ENCODE measurements around the gene FSTL5. TPM values are rescaled to one million over a fixed set of nuclear protein-coding genes. Genes with fewer than 3 reads are reported as not detected.

The FSTL5 gene
- total and polyA plus RNA-seq, 10 of the 15 experiments (the other 5 are each of a cell fraction or from before 2014, with no cell fraction given): 0.04 to 2.4 (median 0.08) TPM; not detected in 4

GRCh38 chr4:161717084-161717483 lies 446.7 kb downstream of the FSTL5 start (continued):
- TF ChIP-seq SKIL (IDR thresholded peaks at IDR 0.05; ENCODE audit: low read depth, poor library complexity, severe bottlenecking) (no peak), CREB1 (IDR thresholded peaks at IDR 0.05; ENCODE audit: low read depth) (no peak), ASH2L (IDR thresholded peaks at IDR 0.05; ENCODE audit: borderline replicate concordance, low read depth) (no peak), IRF5 (IDR thresholded peaks at IDR 0.05; ENCODE audit: borderline replicate concordance) (no peak), ETV6 (conservative IDR thresholded peaks at IDR 0.05 in 1 of 2, IDR thresholded peaks at IDR 0.05 in 1 of 2; ENCODE audit: borderline replicate concordance in 1 of 2, low read depth in 1 of 2) (no peak), BHLHE40 (IDR thresholded peaks at IDR 0.05; ENCODE audit: borderline replicate concordance in 1 of 2, low read depth in 2 of 2, low read length in 1 of 2) (no peak), HDGF (IDR thresholded peaks at IDR 0.05) (no peak)

- DNase-seq (ENCODE audit: low read depth, low spot score): no peak
- in situ Hi-C loops (cut with MboI): no loop called here
- Histone ChIP-seq H3K27me3 (replicated peaks in 1 of 2; ENCODE audit: control insufficient read depth in 2 of 2, insufficient read depth in 2 of 2, low read length in 1 of 2) (no peaks in the 10 kb centered on the region), H3K36me3 (ENCODE audit: control insufficient read depth in 2 of 2, insufficient read depth in 2 of 2, low read length in 1 of 2) (no peaks in the 10 kb centered on the region), H3K9ac (ENCODE audit: control insufficient read depth, insufficient read depth, low read length) (no peak overlapping the region), H3K9me3 (replicated peaks; ENCODE audit: control insufficient read depth, insufficient read depth, low read length) (no peaks in the 10 kb centered on the region), H2AFZ (ENCODE audit: control insufficient read depth, low read depth, low read length) (no peak overlapping the region), H3K4me1 (ENCODE audit: control insufficient read depth, insufficient read depth, low read length) (no peaks in the 10 kb centered on the region), H4K20me1 (ENCODE audit: control insufficient read depth, insufficient read depth) (no peaks in the 10 kb centered on the region), H3K79me2 (ENCODE audit: control insufficient read depth, insufficient read depth, low read length) (no peaks in the 10 kb centered on the region), H3K27ac (ENCODE audit: control insufficient read depth, insufficient read depth) (no peak overlapping the region), H3K4me3 (no peak overlapping the region), H3K4me2 (ENCODE audit: control insufficient read depth, insufficient read depth) (no peak overlapping the region)
- peak; percentile 28 for ATAC-seq
- ChIA-PET POLR2A (interaction anchor here (0.6 kb wide), 1 partner anchor 1020 kb away, joined by 4 read pairs; no protein-coding TSS in a partner anchor), SMC1A (ENCODE audit: uncharacterized antibody, unreplicated experiment) (interaction anchor here (0.9 to 3.6 kb wide), 7 partner anchors 7 to 41 kb away, joined by 3 to 12 read pairs (median 3); no protein-coding TSS in a partner anchor), RAD21 (ENCODE audit: unreplicated experiment) (no interaction called here), CTCF (interaction anchor here (0.6 to 1.5 kb wide), 6 partner anchors 10 to 1956 kb away, joined by 3 to 5 read pairs (median 3); no protein-coding TSS in a partner anchor)
- 0% methylated on average over 1 of the region's 1 CpG for WGBS (ENCODE audit: insufficient coverage, insufficient replicate concordance, low lambda C conversion rate, missing lambda C conversion rate)
- intact Hi-C loops (cut with micrococcal nuclease; ENCODE audit: unreplicated experiment): no loop called here
- BruUV-seq (replicated peaks): no TSS peak
- no peak for FAIRE-seq
- TF ChIP-seq IRF4 (IDR thresholded peaks at IDR 0.05; ENCODE audit: low read depth, low read length) (no peak), ZZZ3 (IDR thresholded peaks at IDR 0.05; ENCODE audit: control insufficient read depth, insufficient read length, low read depth) (no peak), CUX1 (IDR thresholded peaks at IDR 0.05; ENCODE audit: insufficient replicate concordance, low read depth, low read length) (no peak), EED (IDR thresholded peaks at IDR 0.05; ENCODE audit: low read depth) (no peak), MLLT1 (IDR thresholded peaks at IDR 0.05) (no peak)
These were observed 448.9 kb downstream of the FSTL5 start for GRCh38 chr4:161714931-161715330.

Data from GM12878 (cell line).